Heart right ventricle (tissue), 16 donors: ENCODE measurements around the gene ULK4. TPM values are rescaled to one million over a fixed set of nuclear protein-coding genes. Genes with fewer than 3 reads are reported as not detected.

ENCODE experiments used
- ATAC-seq, 8 donors: fragments of 200-7000 bp; cut with Tn5 transposase; one replicate each; pipeline ENCODE4 v1.9.1; 2020; ENCODE audit warnings: mild to moderate bottlenecking in 8 of 8, moderate library complexity in 8 of 8, moderate number of reproducible peaks in 1 of 8
- DNase-seq, 2 donors: peaks; one replicate each; pipeline ENCODE4 v3.0.0-alpha.2; 2020
- H3K27ac ChIP-seq, 10 donors: fragments of 200-600 bp; sonication (generic) in 2 of 10; one replicate each; pipeline versions ENCODE4 v1.5.0 to v1.8.0; 2020 to 2022; ENCODE audit warnings: mild to moderate bottlenecking in 3 of 10
- H3K27me3 ChIP-seq, 7 donors: fragments of 200-600 bp; one replicate each; pipeline ENCODE4 v1.8.0; 2021 to 2022; ENCODE audit warnings: mild to moderate bottlenecking in 2 of 7
- H3K36me3 ChIP-seq, 9 donors: fragments of 200-600 bp; sonication (generic) in 1 of 9; one replicate each; pipeline versions ENCODE4 v1.5.0 to v1.8.0; 2020 to 2022; ENCODE audit warnings: mild to moderate bottlenecking in 2 of 9
- H3K4me1 ChIP-seq, 9 donors: fragments of 200-600 bp; sonication (generic) in 1 of 9; one replicate each; pipeline versions ENCODE4 v1.5.0 to v1.8.0; 2020 to 2022; ENCODE audit warnings: mild to moderate bottlenecking in 4 of 9
- H3K4me3 ChIP-seq, 10 donors: fragments of 200-600 bp; sonication (generic) in 2 of 10; one replicate each; pipeline versions ENCODE4 v1.5.0 to v1.8.0; 2020 to 2022; ENCODE audit warnings: mild to moderate bottlenecking in 7 of 10, moderate library complexity in 2 of 10
- H3K9me3 ChIP-seq, 11 donors: fragments of 200-600 bp in 10 of 11; sonication (generic) in 2 of 11; one replicate each; pipeline versions ENCODE4 v1.5.0 to v1.8.0; 2013 to 2022; ENCODE audit warnings: mild to moderate bottlenecking in 2 of 11, control low read depth in 1 of 11, moderate library complexity in 1 of 11
- CTCF ChIP-seq, 9 donors: fragments of 200-600 bp; sonication (generic) in 2 of 9; IDR thresholded peaks; one replicate each; pipeline versions ENCODE4 v1.5.0 to v1.8.0; 2021 to 2022; ENCODE audit warnings: antibody characterized with exemption in 9 of 9, mild to moderate bottlenecking in 5 of 9, moderate library complexity in 1 of 9
- WGBS, 2 donors: extraction: QIAGEN DNeasy Blood & Tissue Kit; methylation state at CpG; one replicate each; pipeline ENCODE4 v1.1.7; 2013; ENCODE audit warnings: inconsistent platforms in 1 of 2; 5-methylcytosine and 5-hydroxymethylcytosine counted together
- intact Hi-C, 10 donors: fragments of 100-400 bp; cut with DNase I; formaldehyde crosslinking; loops; one replicate each; pipeline versions ENCODE4 v1.11.1 to v1.14.2; 2022
- polyA plus RNA-seq, 2 donors: library from polyadenylated mRNA; stranded (reverse); fragments of 200-250 nt; gene quantifications; one replicate each; pipeline ENCODE4 v1.2.3, GENCODE V29; 2013
- total RNA-seq, 10 donors: library from RNA; stranded (reverse); fragmentation: NEBNext Ultra II Directional in 3 of 10; extraction: Animal tissue kit (Norgen Biotek cat#: 25700) in 3 of 10; gene quantifications; one replicate each; pipeline versions ENCODE4 v1.2.1 to v1.2.4, GENCODE V29; 2021 to 2023
- donor health status: Arrhythmogenic right ventricular cardiomyopathy.
- donor health status: ischemic (EF 13 %, LVEDD 7.1; RV severe dilation, severe dysfunction).
- donor health status: healthy with polysubstance abuse.
- donor health status: DM: no; HTN: yes; CAD: no.
- donor health status: DM: no; HTN: no; CAD: no.
- donor health status: ischemic (EF 25% LVEDD 6.9; RV normal size, moderate dysfunction).
- donor health status: ischemic (EF 25% LVEDD 5.7; RV mildly dilated, moderate dysfunction).
- donor health status: healthy.
- donor health status: DM: yes; HTN: yes; CAD: no.
- donor health status: Ischemic cardiomyopathy.
- donor health status: ischemic (EF 35%, LVEDD 5.7; RV mildly dilated, moderate dysfunction).
- donor health status: nonischemic (EF 11% LVEDD 7.7; RV severe dilation, severe dysfunction).
- donor health status: DM: yes; HTN: yes; CAD: no.
- donor health status: PGD.
- donor health status: ischemic (EF 29% LVEDD 5.4; RV normal size, mild dysfunction).
- donor health status: nonischemic (EF 23%, LVEDD 6.1; RV moderate dilation, normal function).

Gene ULK4
- total and polyA plus RNA-seq, 12 donors = 1.4 to 11.4 (median 2.6) TPM

DNA sequence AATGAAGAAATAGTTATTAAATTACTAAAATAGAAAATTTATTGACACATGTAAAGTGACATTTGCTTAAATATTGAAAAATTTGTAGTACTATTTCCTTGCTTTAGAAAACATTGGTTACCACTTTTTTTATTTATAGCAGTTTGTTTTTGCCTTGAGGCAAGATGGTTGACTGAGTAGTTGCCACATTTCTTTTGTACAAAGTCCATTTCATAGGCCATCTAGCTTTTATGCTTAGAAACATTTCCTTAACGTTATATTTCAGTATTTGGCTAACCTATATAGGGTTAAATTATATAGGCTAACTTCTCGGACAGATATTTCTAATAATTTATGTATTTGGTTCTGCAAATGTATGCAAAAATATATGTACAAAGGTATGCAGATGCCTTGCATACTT is 745.5 kb downstream of the ULK4 start:
- TF ChIP-seq CTCF (IDR thresholded peaks at IDR 0.05) = no peak
- intact Hi-C loops = loop anchor here in 1 of 10 donors (5.0 kb wide), 1 partner anchor 244 kb away; no protein-coding TSS in a partner anchor
- DNase-seq (no peak), ATAC-seq (no peak)
- no peak overlapping the region for H3K4me3 ChIP-seq
- no peaks in the 10 kb centered on the region for H3K9me3 ChIP-seq
- 68 to 74% methylated on average over 2 of the region's 2 CpGs for WGBS, 2 donors
- peaks cover 10 to 99% (median 92%) of the 10 kb centered on the region in 9 donors for H3K4me1 ChIP-seq
- H3K36me3 ChIP-seq = no peaks in the 10 kb centered on the region
- H3K27me3 ChIP-seq = no peaks in the 10 kb centered on the region
- no peak overlapping the region for H3K27ac ChIP-seq

GRCh38 chr3:41213588-41213987 is 748.3 kb downstream of the ULK4 start:
- Histone ChIP-seq H3K4me3 (no peak overlapping the region), H3K36me3 (peaks cover 0 to 15% (median 0%) of the 10 kb centered on the region in 9 donors), H3K4me1 (peaks cover 4 to 90% (median 77%) of the 10 kb centered on the region in 9 donors), H3K27me3 (no peaks in the 10 kb centered on the region), H3K9me3 (no peaks in the 10 kb centered on the region), H3K27ac (no peak overlapping the region)
- no peak for TF ChIP-seq CTCF (IDR thresholded peaks at IDR 0.05)
- DNase-seq (no peak), ATAC-seq (no peak)
- intact Hi-C loops = no loop called here
- 67 to 68% methylated on average over 2 of the region's 2 CpGs for WGBS, 2 donors

DNA sequence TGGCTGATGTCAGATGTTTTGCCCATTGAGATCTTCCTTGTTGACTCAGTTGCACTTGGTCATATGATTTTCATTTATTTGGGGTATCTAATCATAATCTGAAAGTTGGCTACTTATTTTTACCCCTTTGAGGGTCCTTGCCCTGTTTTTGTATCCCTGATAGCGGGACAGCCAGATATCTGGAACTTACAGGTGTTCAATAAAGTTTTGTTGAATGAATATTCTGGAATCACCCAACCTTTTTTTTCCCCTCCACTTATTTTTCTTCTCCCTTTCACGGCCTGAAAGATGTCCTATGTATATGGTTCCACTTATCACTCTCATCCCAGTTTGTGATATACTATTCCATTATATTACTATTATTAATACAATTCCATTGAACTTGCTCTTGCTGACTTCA is 749.8 kb downstream of the ULK4 start:
- Histone ChIP-seq H3K4me1 (peaks cover 8 to 90% (median 77%) of the 10 kb centered on the region in 9 donors), H3K27ac (no peak overlapping the region), H3K36me3 (peaks cover 0 to 15% (median 0%) of the 10 kb centered on the region in 9 donors), H3K9me3 (no peaks in the 10 kb centered on the region), H3K27me3 (no peaks in the 10 kb centered on the region), H3K4me3 (no peak overlapping the region)
- WGBS, 2 donors = 92 to 96% methylated on average over 2 of the region's 2 CpGs
- DNase-seq = no peak
- intact Hi-C loops = no loop called here
- ATAC-seq = no peak
- no peak for TF ChIP-seq CTCF (IDR thresholded peaks at IDR 0.05)

DNA sequence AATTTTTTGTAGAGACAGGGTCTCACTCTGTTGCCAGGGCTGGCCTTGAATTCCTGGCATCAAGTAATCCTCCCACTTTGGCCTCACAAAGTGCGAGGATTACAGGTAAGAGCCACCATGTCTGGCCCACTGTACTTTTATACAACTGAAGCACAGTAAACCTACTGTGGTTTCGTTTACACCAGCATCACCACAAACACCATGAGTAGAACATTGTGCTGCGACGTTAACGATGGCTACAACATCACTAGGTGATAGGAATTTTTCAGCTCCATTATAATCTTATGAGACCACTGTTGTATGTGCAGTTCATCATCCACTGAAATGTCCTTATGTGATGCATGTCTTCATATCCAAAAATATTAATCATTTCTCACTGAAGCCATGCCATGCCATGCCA is 750.9 kb downstream of the ULK4 start:
- 84 to 87% methylated on average over 5 of the region's 5 CpGs for WGBS, 2 donors
- DNase-seq (no peak), ATAC-seq (no peak)
- H3K4me1 ChIP-seq = peaks cover 12 to 90% (median 77%) of the 10 kb centered on the region in 9 donors
- H3K36me3 ChIP-seq = peaks cover 0 to 15% (median 0%) of the 10 kb centered on the region in 9 donors
- H3K27me3 ChIP-seq = no peaks in the 10 kb centered on the region
- intact Hi-C loops = no loop called here
- no peak overlapping the region for H3K4me3 ChIP-seq
- no peaks in the 10 kb centered on the region for H3K9me3 ChIP-seq
- no peak overlapping the region for H3K27ac ChIP-seq
- no peak for TF ChIP-seq CTCF (IDR thresholded peaks at IDR 0.05)
